ENCODE measurements around the gene BCL11B. TPM values are rescaled to one million over a fixed set of nuclear protein-coding genes. Genes with fewer than 3 reads are reported as not detected.

The BCL11B gene
- total RNA-seq, 1 donor from 2014 or later: 1.3 TPM

DNA sequence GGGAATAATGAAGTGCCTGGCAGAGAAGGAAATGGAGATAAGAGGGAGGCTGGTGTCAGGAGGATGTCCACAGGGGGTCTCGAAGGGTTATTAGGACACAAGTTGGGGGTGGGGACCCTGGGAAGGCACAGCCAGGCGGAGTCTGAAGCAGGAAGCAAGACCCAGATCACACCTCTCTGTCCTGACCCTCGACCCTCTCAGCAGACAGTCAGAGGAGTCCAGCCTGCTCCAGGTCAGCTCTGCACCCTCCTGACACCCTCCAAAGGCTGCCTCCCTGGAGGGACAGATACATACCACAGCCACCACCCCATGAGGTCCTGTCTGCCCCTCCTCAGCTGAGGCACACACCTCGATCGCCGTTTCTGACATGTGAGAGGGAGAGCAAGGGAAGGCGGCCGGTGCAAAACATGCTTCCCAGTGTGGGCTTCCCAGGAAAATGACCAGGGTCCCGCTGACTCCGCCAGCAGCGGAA lies 9.0 kb downstream of the BCL11B start:
- Histone ChIP-seq H2AFZ (replicated peaks) (peak overlapping the region; percentile 3), H4K20me1 (ENCODE audit: low read depth) (no peaks in the 10 kb centered on the region), H3K4me3 (no peak overlapping the region), H3K4me2 (peak overlapping the region; percentile 36), H3K36me3 (no peaks in the 10 kb centered on the region), H3K9me3 (ENCODE audit: low read depth) (no peaks in the 10 kb centered on the region), H3K9ac (no peak overlapping the region), H3F3A (ENCODE audit: low read depth) (no peaks in the 10 kb centered on the region), H3K27ac (no peak overlapping the region), H3K27me3 (peaks cover 64% of the 10 kb centered on the region), H3K79me2 (ENCODE audit: low read depth) (no peaks in the 10 kb centered on the region), H3K4me1 (peaks cover 30% of the 10 kb centered on the region)
- peaks cover 22% of the 10 kb centered on the region for H3K4me1 Mint-ChIP-seq
- H3K27me3 Mint-ChIP-seq (ENCODE audit: insufficient read depth, low read depth): peaks cover 82% of the 10 kb centered on the region
- TF ChIP-seq, protein P1, sequence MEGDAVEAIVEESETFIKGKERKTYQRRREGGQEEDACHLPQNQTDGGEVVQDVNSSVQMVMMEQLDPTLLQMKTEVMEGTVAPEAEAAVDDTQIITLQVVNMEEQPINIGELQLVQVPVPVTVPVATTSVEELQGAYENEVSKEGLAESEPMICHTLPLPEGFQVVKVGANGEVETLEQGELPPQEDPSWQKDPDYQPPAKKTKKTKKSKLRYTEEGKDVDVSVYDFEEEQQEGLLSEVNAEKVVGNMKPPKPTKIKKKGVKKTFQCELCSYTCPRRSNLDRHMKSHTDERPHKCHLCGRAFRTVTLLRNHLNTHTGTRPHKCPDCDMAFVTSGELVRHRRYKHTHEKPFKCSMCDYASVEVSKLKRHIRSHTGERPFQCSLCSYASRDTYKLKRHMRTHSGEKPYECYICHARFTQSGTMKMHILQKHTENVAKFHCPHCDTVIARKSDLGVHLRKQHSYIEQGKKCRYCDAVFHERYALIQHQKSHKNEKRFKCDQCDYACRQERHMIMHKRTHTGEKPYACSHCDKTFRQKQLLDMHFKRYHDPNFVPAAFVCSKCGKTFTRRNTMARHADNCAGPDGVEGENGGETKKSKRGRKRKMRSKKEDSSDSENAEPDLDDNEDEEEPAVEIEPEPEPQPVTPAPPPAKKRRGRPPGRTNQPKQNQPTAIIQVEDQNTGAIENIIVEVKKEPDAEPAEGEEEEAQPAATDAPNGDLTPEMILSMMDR (IDR thresholded peaks at IDR 0.05): no peak
- TF ChIP-seq EZH2 (IDR thresholded peaks at IDR 0.05) (no peak), EZH2phosphoT487 (IDR thresholded peaks at IDR 0.05) (no peak)
- H3K27ac Mint-ChIP-seq: no peak overlapping the region
- no peak for DNase-seq (ENCODE audit: low spot score)
- H3K4me3 Mint-ChIP-seq: no peak overlapping the region
- H3K36me3 Mint-ChIP-seq: no peaks in the 10 kb centered on the region
- H3K9me3 Mint-ChIP-seq: no peaks in the 10 kb centered on the region

- Histone ChIP-seq H4K20me1 (ENCODE audit: low read depth) (no peaks in the 10 kb centered on the region), H3K27me3 (peaks cover 64% of the 10 kb centered on the region), H3K9me3 (ENCODE audit: low read depth) (no peaks in the 10 kb centered on the region), H3F3A (ENCODE audit: low read depth) (no peaks in the 10 kb centered on the region), H3K27ac (no peak overlapping the region), H3K36me3 (no peaks in the 10 kb centered on the region), H3K4me1 (peaks cover 30% of the 10 kb centered on the region), H3K4me3 (no peak overlapping the region), H3K4me2 (peak overlapping the region; percentile 36), H3K79me2 (ENCODE audit: low read depth) (no peaks in the 10 kb centered on the region), H3K9ac (no peak overlapping the region), H2AFZ (replicated peaks) (no peak overlapping the region)
- DNase-seq (ENCODE audit: low spot score): no peak
- Mint-ChIP-seq H3K4me3 (no peak overlapping the region), H3K4me1 (peaks cover 24% of the 10 kb centered on the region), H3K27me3 (ENCODE audit: insufficient read depth, low read depth) (peaks cover 79% of the 10 kb centered on the region), H3K9me3 (no peaks in the 10 kb centered on the region), H3K27ac (peak overlapping the region; percentile 35), H3K36me3 (no peaks in the 10 kb centered on the region)
- TF ChIP-seq, protein P1 (IDR thresholded peaks at IDR 0.05): no peak
- TF ChIP-seq EZH2phosphoT487 (IDR thresholded peaks at IDR 0.05) (no peak), EZH2 (IDR thresholded peaks at IDR 0.05) (no peak)
These were observed 9.8 kb downstream of the BCL11B start for GRCh38 chr14:99261912-99262787.

- Mint-ChIP-seq H3K4me3 (no peak overlapping the region), H3K36me3 (no peaks in the 10 kb centered on the region), H3K27ac (no peak overlapping the region), H3K4me1 (peaks cover 18% of the 10 kb centered on the region), H3K27me3 (ENCODE audit: insufficient read depth, low read depth) (peaks cover 75% of the 10 kb centered on the region), H3K9me3 (no peaks in the 10 kb centered on the region)
- H3K79me2 ChIP-seq (ENCODE audit: low read depth): no peaks in the 10 kb centered on the region
- peak; percentile 33 for DNase-seq (ENCODE audit: low spot score)
- H3K27me3 ChIP-seq: peaks cover 52% of the 10 kb centered on the region
- no peaks in the 10 kb centered on the region for H3K36me3 ChIP-seq
- TF ChIP-seq EZH2 (IDR thresholded peaks at IDR 0.05): no peak
- TF ChIP-seq, protein P1 (IDR thresholded peaks at IDR 0.05): no peak
- no peak for TF ChIP-seq EZH2phosphoT487 (IDR thresholded peaks at IDR 0.05)
- no peaks in the 10 kb centered on the region for H4K20me1 ChIP-seq (ENCODE audit: low read depth)
- no peaks in the 10 kb centered on the region for H3F3A ChIP-seq (ENCODE audit: low read depth)
- no peaks in the 10 kb centered on the region for H3K9me3 ChIP-seq (ENCODE audit: low read depth)
- H3K4me2 ChIP-seq: no peak overlapping the region
- no peak overlapping the region for H3K27ac ChIP-seq
- H3K4me3 ChIP-seq: no peak overlapping the region
- H2AFZ ChIP-seq (replicated peaks): peak overlapping the region; percentile 6
- peaks cover 26% of the 10 kb centered on the region for H3K4me1 ChIP-seq
- H3K9ac ChIP-seq: no peak overlapping the region
These were observed 11.1 kb downstream of the BCL11B start for GRCh38 chr14:99260587-99261551.

Measured in neural progenitor cell (in vitro differentiated cells).